A549 (cell line): ENCODE results near the gene LHFPL2. TPM values are rescaled to one million over a fixed set of nuclear protein-coding genes. Genes with fewer than 3 reads are reported as not detected.
A peak's percentile ranks its signal among the peaks of the same experiment; 100 is the strongest.
"Not testable (repeated sequence)": the region's sequence is repeated elsewhere in the genome, so short reads cannot be mapped to it uniquely, and the experiment has no call there.

Experiments
- ATAC-seq, 2 experiments: fragments of 200-7000 bp in 1 of 2; fragments of >200 bp in 1 of 2; cut with Nextera tagmentation in 1 of 2; cut with Tn5 transposase in 1 of 2; 3 replicates each; pipeline versions ENCODE4 v1.8.0 to v1.9.1; 2018 to 2020; ENCODE audit warnings: mild to moderate bottlenecking in 1 of 2, moderate library complexity in 1 of 2
- CTCF ChIA-PET: fragments of 300-600 bp; sonication (Branson Sonifier 250); formaldehyde crosslinking; extraction: SDS; loops from one replicate; lab custom pipeline; 2021; ENCODE audit warnings: antibody characterized with exemption, inconsistent platforms; lab: Yijun Ruan, JAX
- POLR2A ChIA-PET: fragments of 350-600 bp; formaldehyde crosslinking; extraction: SDS; loops from one replicate; lab custom pipeline; 2021; ENCODE audit warnings: antibody characterized with exemption, inconsistent platforms; lab: Yijun Ruan, JAX
- DNase-seq, 2 experiments: peaks; one replicate each; pipeline versions ENCODE4 v3.0.0 to v3.0.0-alpha.2; 2011 to 2016; ENCODE audit warnings: low read depth in 1 of 2, low spot score in 1 of 2
- FAIRE-seq: peaks from 2 replicates; lab custom pipeline; 2011; peaks lifted over from hg19 to GRCh38; lab: Jason Lieb, UNC
- H3K27ac ChIP-seq, 2 experiments: fragments of >200 bp; sonication (Bioruptor Twin); formaldehyde crosslinking; 3 replicates each; pipeline ENCODE4 v1.5.1; 2016 to 2017
- H3K4me1 ChIP-seq: fragments of >200 bp; sonication (Bioruptor Twin); formaldehyde crosslinking; 3 replicates; pipeline ENCODE4 v1.6.1; 2016
- H3K4me2 ChIP-seq: fragments of >200 bp; sonication (Bioruptor Twin); formaldehyde crosslinking; 3 replicates; pipeline ENCODE4 v1.6.1; 2016
- H3K4me3 ChIP-seq: fragments of >200 bp; sonication (Bioruptor Twin); formaldehyde crosslinking; 3 replicates; pipeline ENCODE4 v1.5.1; 2016
- H3K9me3 ChIP-seq: fragments of >200 bp; sonication (Bioruptor Twin); formaldehyde crosslinking; 3 replicates; pipeline ENCODE4 v1.6.1; 2016
- CEBPB ChIP-seq, 2 experiments: fragments of >200 bp in 1 of 2; sonication (Bioruptor Twin) in 1 of 2; formaldehyde crosslinking in 1 of 2; IDR thresholded peaks; 2 replicates each; pipeline ENCODE4 v1.6.1; 2012 to 2016
- CHD4 ChIP-seq: fragments of 200-600 bp; sonication (generic); IDR thresholded peaks from 2 replicates; pipeline ENCODE4 v1.6.1; 2016; ENCODE audit warnings: antibody characterized with exemption, mild to moderate bottlenecking, borderline replicate concordance
- EP300 ChIP-seq, 2 experiments: fragments of >200 bp; sonication (Bioruptor Twin); formaldehyde crosslinking; IDR thresholded peaks; 2 replicates in 1 of 2; 3 replicates in 1 of 2; pipeline ENCODE4 v1.6.1; 2016 to 2017
- FOSB ChIP-seq: fragments of 250-450 bp; sonication (Bioruptor Pico); IDR thresholded peaks from 2 replicates; pipeline ENCODE4 v1.5.0; 2020; ENCODE audit warnings: mild to moderate bottlenecking, moderate library complexity
- FOSL2 ChIP-seq, 2 experiments: fragments of 450-650 bp in 1 of 2; fragments of >200 bp in 1 of 2; sonication (Bioruptor Twin) in 1 of 2; formaldehyde crosslinking; IDR thresholded peaks; 2 replicates each; pipeline versions ENCODE4 v1.5.0 to v1.6.1; 2016 to 2020; ENCODE audit warnings: mild to moderate bottlenecking in 1 of 2, moderate library complexity in 1 of 2
- FOXS1 ChIP-seq: fragments of 250-450 bp; sonication (Bioruptor Pico); IDR thresholded peaks from 2 replicates; pipeline ENCODE4 v1.5.0; 2020; ENCODE audit warnings: mild to moderate bottlenecking, moderate library complexity
- GATA3 ChIP-seq: IDR thresholded peaks from 2 replicates; pipeline ENCODE4 v1.6.1; 2012; ENCODE audit warnings: borderline replicate concordance
- HDAC2 ChIP-seq: fragments of 200-600 bp; sonication (generic); IDR thresholded peaks from 2 replicates; pipeline ENCODE4 v1.6.1; 2016
- HOXA7 ChIP-seq: fragments of 250-450 bp; sonication (Bioruptor Pico); IDR thresholded peaks from 2 replicates; pipeline ENCODE4 v1.5.0; 2020; ENCODE audit warnings: mild to moderate bottlenecking, moderate library complexity
- HOXB13 ChIP-seq: fragments of 250-450 bp; sonication (Bioruptor Pico); IDR thresholded peaks from 2 replicates; pipeline ENCODE4 v1.5.0; 2020; ENCODE audit warnings: low read depth, mild to moderate bottlenecking, moderate library complexity
- JUNB ChIP-seq: fragments of >200 bp; sonication (Bioruptor Twin); formaldehyde crosslinking; IDR thresholded peaks from 2 replicates; pipeline ENCODE4 v1.6.1; 2016
- KDM5A ChIP-seq: fragments of 200-600 bp; sonication (generic); IDR thresholded peaks from 2 replicates; pipeline ENCODE4 v1.6.1; 2016; ENCODE audit warnings: antibody characterized with exemption, mild to moderate bottlenecking
- NFE2L2 ChIP-seq: fragments of 150-350 bp; conservative IDR thresholded peaks from 2 replicates; pipeline ENCODE4 v1.6.1; 2014; ENCODE audit warnings: low read length
- NPAS2 ChIP-seq: fragments of 250-450 bp; sonication (Bioruptor Pico); IDR thresholded peaks from 2 replicates; pipeline ENCODE4 v1.8.0; 2022; ENCODE audit warnings: mild to moderate bottlenecking, moderate library complexity, borderline replicate concordance
- NR3C1 ChIP-seq: fragments of >200 bp; sonication (Bioruptor Twin); formaldehyde crosslinking; IDR thresholded peaks from 3 replicates; pipeline ENCODE4 v1.6.1; 2017
- POLR2A ChIP-seq: IDR thresholded peaks from 2 replicates; pipeline ENCODE4 v1.6.1; 2012; ENCODE audit warnings: mild to moderate bottlenecking, low read length
- RFX5 ChIP-seq: fragments of 450-650 bp; IDR thresholded peaks from 2 replicates; pipeline ENCODE4 v1.7.1; 2014; ENCODE audit warnings: antibody characterized with exemption, mild to moderate bottlenecking, moderate library complexity
- SREBF2 ChIP-seq: fragments of 450-650 bp; IDR thresholded peaks from 2 replicates; pipeline ENCODE4 v1.6.1; 2014; ENCODE audit warnings: mild to moderate bottlenecking, moderate library complexity
- TP53 ChIP-seq: fragments of 250-450 bp; sonication (Bioruptor Pico); IDR thresholded peaks from 2 replicates; pipeline ENCODE4 v1.5.0; 2021; ENCODE audit warnings: mild to moderate bottlenecking, moderate library complexity
- ZC3H11A ChIP-seq: fragments of 450-650 bp; IDR thresholded peaks from 2 replicates; pipeline ENCODE4 v1.6.1; 2014; ENCODE audit warnings: antibody characterized with exemption, mild to moderate bottlenecking
- WGBS: methylation state at CpG from one replicate; pipeline ENCODE4 v1.1.6; 2017; ENCODE audit errors: missing lambda C conversion rate; 5-methylcytosine and 5-hydroxymethylcytosine counted together
- polyA plus RNA-seq, 4 experiments: library from polyadenylated mRNA; depleted of rRNA in 3 of 4; stranded (reverse); fragments of >200 nt; fragmentation: RNase III in 1 of 4; extraction: RNeasy Plus Mini Kit Qiagen cat#74134 plus additional on column Dnase treatment in 1 of 4; gene quantifications; 2 replicates in 3 of 4; 3 replicates in 1 of 4; pipeline ENCODE4 v1.2.3, GENCODE V29; 2011 to 2017
- TF ChIP-seq, protein P1 (sequence below): fragments of 150-350 bp; IDR thresholded peaks from 2 replicates; pipeline ENCODE4 v1.6.1; 2014; ENCODE audit warnings: low read depth, mild to moderate bottlenecking, low read length
- TF ChIP-seq, protein P2 (sequence below): fragments of >200 bp; sonication (Bioruptor Twin); formaldehyde crosslinking; IDR thresholded peaks from 3 replicates; pipeline ENCODE4 v1.6.1; 2016
- TF ChIP-seq, protein P3 (sequence below): IDR thresholded peaks from 2 replicates; pipeline ENCODE4 v1.6.1; 2012
- TF ChIP-seq, protein P4 (sequence below): IDR thresholded peaks from 2 replicates; pipeline ENCODE4 v1.6.1; 2012; ENCODE audit warnings: low read depth, borderline replicate concordance

The LHFPL2 gene
- polyA plus RNA-seq, 2 of the 4 experiments (the other 2 are of a cell fraction): 24.9 to 41.7 TPM

DNA sequence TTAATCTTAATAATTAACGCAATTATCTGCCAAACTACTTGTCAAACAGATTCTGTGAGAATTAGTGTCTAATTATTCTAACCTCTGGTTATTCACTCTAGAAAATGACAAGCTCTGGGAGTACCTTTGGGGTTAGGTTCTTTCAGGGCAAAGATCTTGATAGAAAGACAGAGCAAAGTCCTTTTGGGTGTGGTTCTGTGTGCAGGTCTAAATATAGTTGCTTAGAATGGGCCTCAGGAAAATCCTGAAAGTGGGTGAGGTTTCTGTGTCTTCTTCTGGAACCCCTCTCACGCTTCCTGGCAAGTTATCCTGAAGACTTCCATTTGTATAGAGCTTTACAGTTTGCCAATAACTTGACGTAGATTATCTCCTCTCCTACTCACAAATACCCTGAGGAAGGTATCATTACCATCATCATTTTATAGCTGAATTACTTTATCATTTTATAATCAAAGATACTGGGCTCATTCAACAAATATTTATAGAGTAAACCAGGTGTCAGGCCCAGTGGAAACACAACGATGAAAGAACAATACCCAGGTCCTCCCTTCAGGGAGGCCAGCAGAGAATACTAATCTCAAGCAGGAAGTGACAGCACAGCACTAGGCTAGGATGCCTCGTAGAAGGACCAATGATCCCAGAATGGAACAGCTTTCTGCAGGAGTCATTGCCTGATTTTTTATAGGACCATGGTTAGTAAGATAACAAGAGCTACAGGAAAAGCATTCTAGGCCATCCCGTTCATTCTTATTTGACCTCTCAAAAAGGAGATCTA lies 27.6 kb upstream of the LHFPL2 start:
- no peak for TF ChIP-seq NFE2L2
- no peak for TF ChIP-seq TP53 (CRISPR knock-in tag)
- no peak for TF ChIP-seq ZC3H11A
- TF ChIP-seq, protein P1, sequence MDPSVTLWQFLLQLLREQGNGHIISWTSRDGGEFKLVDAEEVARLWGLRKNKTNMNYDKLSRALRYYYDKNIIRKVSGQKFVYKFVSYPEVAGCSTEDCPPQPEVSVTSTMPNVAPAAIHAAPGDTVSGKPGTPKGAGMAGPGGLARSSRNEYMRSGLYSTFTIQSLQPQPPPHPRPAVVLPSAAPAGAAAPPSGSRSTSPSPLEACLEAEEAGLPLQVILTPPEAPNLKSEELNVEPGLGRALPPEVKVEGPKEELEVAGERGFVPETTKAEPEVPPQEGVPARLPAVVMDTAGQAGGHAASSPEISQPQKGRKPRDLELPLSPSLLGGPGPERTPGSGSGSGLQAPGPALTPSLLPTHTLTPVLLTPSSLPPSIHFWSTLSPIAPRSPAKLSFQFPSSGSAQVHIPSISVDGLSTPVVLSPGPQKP: no peak
- no peak for TF ChIP-seq NR3C1
- TF ChIP-seq KDM5A: no peak
- TF ChIP-seq SREBF2: no peak
- TF ChIP-seq, protein P2, sequence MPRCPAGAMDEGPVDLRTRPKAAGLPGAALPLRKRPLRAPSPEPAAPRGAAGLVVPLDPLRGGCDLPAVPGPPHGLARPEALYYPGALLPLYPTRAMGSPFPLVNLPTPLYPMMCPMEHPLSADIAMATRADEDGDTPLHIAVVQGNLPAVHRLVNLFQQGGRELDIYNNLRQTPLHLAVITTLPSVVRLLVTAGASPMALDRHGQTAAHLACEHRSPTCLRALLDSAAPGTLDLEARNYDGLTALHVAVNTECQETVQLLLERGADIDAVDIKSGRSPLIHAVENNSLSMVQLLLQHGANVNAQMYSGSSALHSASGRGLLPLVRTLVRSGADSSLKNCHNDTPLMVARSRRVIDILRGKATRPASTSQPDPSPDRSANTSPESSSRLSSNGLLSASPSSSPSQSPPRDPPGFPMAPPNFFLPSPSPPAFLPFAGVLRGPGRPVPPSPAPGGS: no peak
- no peak for TF ChIP-seq HDAC2
- no peak for TF ChIP-seq NPAS2 (CRISPR knock-in tag)
- no peak for TF ChIP-seq FOSB (CRISPR knock-in tag)
- no peak for TF ChIP-seq HOXB13
- no peak for TF ChIP-seq CHD4
- no peak for TF ChIP-seq GATA3
- TF ChIP-seq HOXA7 (CRISPR knock-in tag): no peak
- TF ChIP-seq EP300 (IDR thresholded peaks at IDR 0.05): no peak
- TF ChIP-seq RFX5: no peak
- no peak for TF ChIP-seq CEBPB (IDR thresholded peaks at IDR 0.05)
- H3K9me3 ChIP-seq: no peaks in the 10 kb centered on the region
- POLR2A ChIA-PET: no interaction called here
- ATAC-seq (no peak), DNase-seq (no peak), FAIRE-seq (peak; percentile 54)
- H3K27ac ChIP-seq: peak overlapping the region; percentile 37 to 65; a peak in 4 of 6 replicates
- H3K4me2 ChIP-seq: peak overlapping the region; percentile 18; the same call in 1 of the 3 replicates
- CTCF ChIA-PET: interaction anchor here (0.6 to 2.1 kb wide), 6 partner anchors 8 to 289 kb away, joined by 3 to 6 read pairs (median 4); no protein-coding TSS in a partner anchor
- peaks cover 46% of the 10 kb centered on the region for H3K4me1 ChIP-seq
- no peak overlapping the region for H3K4me3 ChIP-seq
- WGBS: 81% methylated on average over 6 of the region's 6 CpGs

DNA sequence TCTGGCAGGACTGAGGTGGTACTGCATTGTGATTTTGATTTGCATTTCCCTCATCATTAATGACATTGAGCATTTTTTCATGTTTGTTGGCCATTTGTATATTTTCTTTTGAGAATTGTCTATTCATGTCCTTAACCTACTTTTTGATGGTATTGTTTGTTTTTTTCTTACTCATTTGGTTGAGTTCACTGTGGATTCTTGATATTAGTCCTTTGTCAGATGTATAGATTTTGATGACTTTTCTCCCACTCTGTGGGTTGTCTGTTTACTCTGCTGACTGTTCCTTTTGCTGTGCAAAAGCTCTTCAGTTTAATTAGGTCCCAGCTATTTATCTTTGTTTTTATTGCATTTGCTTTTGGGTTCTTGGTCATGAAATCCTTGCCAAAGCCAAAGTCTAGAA lies 25.3 kb upstream of the LHFPL2 start:
- H3K27ac ChIP-seq, H3K4me3 ChIP-seq, ATAC-seq, POLR2A ChIA-PET, FAIRE-seq, DNase-seq, H3K4me2 ChIP-seq, H3K9me3 ChIP-seq, CTCF ChIA-PET: not testable (repeated sequence)
- H3K4me1 ChIP-seq: peaks cover 45% of the 10 kb centered on the region

DNA sequence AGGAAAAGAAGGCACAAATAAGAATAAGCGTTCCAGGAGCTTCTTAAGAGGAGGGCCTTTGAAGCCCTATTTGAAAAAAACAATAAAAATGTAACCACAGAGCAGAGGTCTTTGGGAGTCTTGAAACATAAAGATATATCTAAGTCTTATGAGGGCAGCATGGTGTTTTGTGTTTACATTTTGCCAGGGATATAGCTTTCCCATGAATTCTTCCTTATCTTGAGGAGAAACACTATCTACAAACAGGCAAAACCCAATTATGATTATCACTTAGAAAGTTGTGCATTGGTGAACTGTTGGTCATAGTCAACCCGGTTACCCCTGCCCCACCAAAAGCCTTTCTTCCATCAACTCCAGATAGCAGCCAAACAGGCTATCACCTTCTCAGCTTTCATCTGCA lies 23.6 kb upstream of the LHFPL2 start:
- Histone ChIP-seq H3K9me3 (no peaks in the 10 kb centered on the region), H3K4me1 (peaks cover 39% of the 10 kb centered on the region), H3K4me2 (no peak overlapping the region; the same call in 2 of the 3 replicates), H3K4me3 (no peak overlapping the region), H3K27ac (peak overlapping the region; percentile 20 to 33; a peak in 3 of 6 replicates)
- TF ChIP-seq FOXS1 (CRISPR knock-in tag) (no peak), KDM5A (no peak), POLR2A (no peak), JUNB (no peak), FOSB (CRISPR knock-in tag) (no peak), FOSL2 (IDR thresholded peaks at IDR 0.05) (no peak), FOSL2 (CRISPR knock-in tag; IDR thresholded peaks at IDR 0.05) (no peak), CHD4 (no peak), CEBPB (IDR thresholded peaks at IDR 0.05) (no peak), GATA3 (no peak)
- TF ChIP-seq, protein P3, sequence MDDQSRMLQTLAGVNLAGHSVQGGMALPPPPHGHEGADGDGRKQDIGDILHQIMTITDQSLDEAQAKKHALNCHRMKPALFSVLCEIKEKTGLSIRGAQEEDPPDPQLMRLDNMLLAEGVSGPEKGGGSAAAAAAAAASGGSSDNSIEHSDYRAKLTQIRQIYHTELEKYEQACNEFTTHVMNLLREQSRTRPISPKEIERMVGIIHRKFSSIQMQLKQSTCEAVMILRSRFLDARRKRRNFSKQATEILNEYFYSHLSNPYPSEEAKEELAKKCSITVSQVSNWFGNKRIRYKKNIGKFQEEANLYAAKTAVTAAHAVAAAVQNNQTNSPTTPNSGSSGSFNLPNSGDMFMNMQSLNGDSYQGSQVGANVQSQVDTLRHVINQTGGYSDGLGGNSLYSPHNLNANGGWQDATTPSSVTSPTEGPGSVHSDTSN: no peak
- TF ChIP-seq, protein P1: no peak
- TF ChIP-seq, protein P2: no peak
- TF ChIP-seq, protein P4, sequence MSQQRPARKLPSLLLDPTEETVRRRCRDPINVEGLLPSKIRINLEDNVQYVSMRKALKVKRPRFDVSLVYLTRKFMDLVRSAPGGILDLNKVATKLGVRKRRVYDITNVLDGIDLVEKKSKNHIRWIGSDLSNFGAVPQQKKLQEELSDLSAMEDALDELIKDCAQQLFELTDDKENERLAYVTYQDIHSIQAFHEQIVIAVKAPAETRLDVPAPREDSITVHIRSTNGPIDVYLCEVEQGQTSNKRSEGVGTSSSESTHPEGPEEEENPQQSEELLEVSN: no peak
- WGBS: 94% methylated on average over 2 of the region's 2 CpGs
- POLR2A ChIA-PET: no interaction called here
- DNase-seq (no peak), ATAC-seq (no peak), FAIRE-seq (no peak)
- CTCF ChIA-PET: no interaction called here
